HG03439 (cell line): Measurements from ENCODE around the gene ZNF614.
"Not testable (repeated sequence)": the region's sequence is repeated elsewhere in the genome, so short reads cannot be mapped to it uniquely, and the experiment has no call there.

ENCODE experiments used
- ATAC-seq: cut with Tn5 transposase; IDR thresholded peaks from one replicate; pipeline ENCODE4 v1.9.1; 2021; ENCODE audit warnings: mild to moderate bottlenecking, moderate library complexity; ENCODE audit not compliant: unreplicated experiment

Gene ZNF614

DNA sequence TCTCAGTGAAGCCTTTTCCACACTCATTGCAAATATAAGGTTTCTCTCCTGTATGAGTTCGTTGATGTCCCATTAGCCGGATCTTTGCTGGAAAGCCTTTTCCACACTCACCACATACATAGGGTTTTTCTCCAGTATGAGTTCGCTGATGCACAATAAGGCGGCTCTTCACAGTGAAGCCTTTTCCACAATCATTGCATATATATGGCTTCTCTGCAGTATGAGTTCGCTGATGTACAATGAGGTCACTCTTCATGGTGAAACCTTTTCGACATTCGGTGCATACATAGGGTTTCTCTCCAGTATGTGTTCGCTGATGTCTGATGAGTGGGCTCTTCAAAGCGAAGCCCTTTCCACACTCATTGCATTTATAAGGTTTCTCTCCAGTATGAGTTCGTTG, 34.8 kb downstream of the ZNF614 start:
- ATAC-seq: no peak

- peak; percentile 95 for ATAC-seq
These were observed 41.6 kb downstream of the ZNF614 start, which contains the start of gene ZNF350 for GRCh38 chr19:51986309-51987291. Gene ZNF350, minus strand, starts transcription at chr19:51986840. Its CDS starts 12,480 bp downstream, at chr19:51974360.

- no peak for ATAC-seq
These were observed 44.8 kb downstream of the ZNF614 start for GRCh38 chr19:51983361-51983760.

DNA sequence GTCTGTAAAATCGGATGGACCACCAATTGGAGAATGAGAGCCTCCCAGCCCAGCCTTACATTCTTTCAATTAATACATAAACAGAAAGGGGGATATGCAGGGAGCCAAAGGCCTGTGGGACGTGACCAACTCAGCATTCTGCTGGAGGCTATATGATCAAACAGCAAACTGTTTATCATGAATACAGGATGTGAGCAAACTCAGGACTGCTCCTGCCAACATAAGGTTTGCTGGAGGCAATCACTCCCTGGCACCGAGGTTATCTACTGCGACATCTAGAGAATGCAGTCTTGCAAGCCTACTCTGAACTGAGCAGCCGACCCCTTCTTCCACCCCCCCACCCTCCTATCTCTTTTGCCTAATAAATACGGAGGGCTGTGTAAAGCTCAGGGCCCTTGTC, 47.3 kb downstream of the ZNF614 start:
- ATAC-seq: not testable (repeated sequence)

DNA sequence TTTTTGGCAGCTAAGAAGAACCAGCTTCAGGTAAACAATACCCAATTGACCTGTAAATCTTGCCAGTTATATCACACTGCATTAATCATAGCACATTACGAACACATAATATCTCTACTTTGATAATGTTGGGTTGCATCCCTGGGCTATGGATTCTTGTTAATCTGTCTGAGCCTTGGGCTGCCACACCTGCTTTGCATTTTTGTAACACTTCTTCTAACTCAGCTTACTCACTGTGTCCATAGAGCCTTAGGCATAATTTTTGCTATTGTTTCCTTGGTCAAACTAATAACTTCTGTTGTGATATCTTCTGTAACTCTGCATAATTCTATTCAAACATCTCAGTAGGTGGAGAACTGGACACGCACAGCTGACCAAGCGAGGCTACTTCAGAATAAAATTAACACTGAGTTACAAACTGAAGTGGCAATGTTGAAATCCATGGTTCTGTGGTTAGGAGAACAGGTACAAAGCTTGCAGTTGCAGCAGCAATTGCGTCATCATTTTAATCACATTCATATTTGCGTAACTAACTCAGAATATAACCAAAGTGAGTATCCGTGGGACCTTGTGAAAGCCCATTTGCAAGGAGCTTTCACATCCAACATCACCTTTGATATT, 48.0 kb downstream of the ZNF614 start:
- ATAC-seq: no peak

- no peak for ATAC-seq
These were observed 49.3 kb downstream of the ZNF614 start for GRCh38 chr19:51978882-51979281.

- no peak for ATAC-seq
These were observed 50.8 kb downstream of the ZNF614 start for GRCh38 chr19:51977346-51977745.

DNA sequence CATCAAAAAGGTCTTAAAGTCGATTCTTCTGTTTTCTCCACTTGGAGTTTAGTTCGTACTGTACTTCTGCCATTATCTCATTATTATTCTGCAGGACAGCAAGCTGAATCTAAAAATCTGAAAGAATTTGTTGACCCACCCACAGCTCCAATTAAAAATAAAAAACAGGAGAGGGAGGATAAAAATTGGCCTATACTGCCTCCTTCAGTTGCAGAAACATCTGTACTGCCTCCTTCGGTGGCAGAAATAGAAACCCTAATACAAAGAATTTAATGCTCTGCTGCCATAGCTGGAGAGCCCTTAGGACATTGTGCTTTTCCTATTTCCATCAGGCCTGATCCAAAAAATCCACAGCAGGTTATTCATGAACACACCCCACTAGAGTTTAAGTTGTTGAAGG, 51.3 kb downstream of the ZNF614 start:
- no peak for ATAC-seq

DNA sequence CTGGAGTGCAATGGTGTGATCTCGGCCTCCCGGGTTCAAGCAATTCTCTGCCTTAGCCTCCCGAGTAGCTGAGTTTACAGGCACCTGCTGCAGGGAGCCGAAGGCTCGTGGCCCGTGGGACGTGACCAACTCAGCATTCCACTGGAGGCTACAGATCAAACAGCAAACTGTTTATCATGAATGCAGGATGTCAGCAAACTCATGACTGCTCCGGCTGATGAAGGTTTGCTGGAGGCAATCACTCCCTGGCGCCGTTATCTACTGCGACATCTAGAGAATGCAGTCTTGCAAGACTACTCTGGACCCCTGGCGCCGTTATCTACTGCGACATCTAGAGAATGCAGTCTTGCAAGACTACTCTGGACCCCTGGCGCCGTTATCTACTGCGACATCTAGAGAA, 52.4 kb downstream of the ZNF614 start:
- not testable (repeated sequence) for ATAC-seq

DNA sequence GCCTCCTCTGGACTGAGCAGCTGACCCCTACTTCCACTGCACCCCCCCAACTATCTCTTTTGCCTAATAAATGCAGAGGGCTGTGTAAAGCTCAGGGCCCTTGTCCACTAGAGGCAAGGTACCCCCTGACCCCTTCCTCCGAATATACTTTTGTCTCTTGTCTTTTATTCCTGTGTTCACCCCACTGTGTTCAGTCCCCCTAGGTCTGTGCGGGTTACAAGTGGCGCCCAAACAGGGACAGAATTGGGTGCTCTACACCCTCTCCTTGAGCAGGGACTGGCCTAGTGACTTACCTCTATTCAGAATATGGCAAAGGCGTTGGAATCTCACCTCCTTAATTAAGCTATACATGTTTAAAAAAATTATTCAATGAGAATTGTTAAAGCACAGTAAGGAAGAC, 56.6 kb downstream of the ZNF614 start:
- no peak for ATAC-seq

GRCh38 chr19:51970718-51971117, 57.5 kb downstream of the ZNF614 start:
- ATAC-seq: no peak

DNA sequence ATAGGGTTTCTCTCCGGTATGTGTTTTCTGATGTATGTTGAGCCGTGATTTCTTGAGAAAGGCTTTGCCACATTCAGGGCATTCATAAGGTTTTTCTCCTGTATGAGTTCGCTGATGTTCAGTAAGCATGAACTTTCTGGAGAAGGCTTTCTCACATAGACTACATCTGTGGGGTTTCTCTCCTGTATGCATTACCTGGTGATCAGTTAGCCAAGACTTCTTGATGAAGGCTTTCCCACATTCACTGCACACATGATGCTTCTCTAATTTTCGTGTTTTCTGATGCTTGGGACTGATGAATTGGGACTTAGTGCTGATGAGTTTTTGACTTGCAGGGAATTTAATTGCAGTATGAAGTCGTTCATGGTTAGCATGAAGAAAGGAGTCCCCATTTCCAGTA, 62.6 kb downstream of the ZNF614 start:
- no peak for ATAC-seq
